Stimulated activated CD4-positive, alpha-beta T cell treated with anti-CD3 and anti-CD28 coated beads, TNF-alpha, amount 100 ng/mL, for 1 hour (primary cell): Measurements from ENCODE around the gene NHS.

Source experiments
- DNase-seq, 3 donors: peaks; one replicate each; pipeline ENCODE4 v3.0.0-alpha.2; 2020; ENCODE audit warnings: low read depth in 3 of 3, low spot score in 1 of 3

The NHS gene

GRCh38 chrX:17616936-17617335 is 241.9 kb downstream of the NHS start:
- DNase-seq = no peak

- DNase-seq = no peak
Measured at GRCh38 chrX:17617806-17618205, 242.8 kb downstream of the NHS start.

GRCh38 chrX:17621566-17622270 is 246.7 kb downstream of the NHS start:
- DNase-seq = no peak

GRCh38 chrX:17622331-17622730 is 247.3 kb downstream of the NHS start:
- no peak for DNase-seq

GRCh38 chrX:17623750-17624149 is 248.8 kb downstream of the NHS start:
- DNase-seq = no peak

- DNase-seq = no peak
Measured at GRCh38 chrX:17627026-17627425, 252.0 kb downstream of the NHS start.

GRCh38 chrX:17628976-17629375 is 254.0 kb downstream of the NHS start:
- DNase-seq = no peak

GRCh38 chrX:17629519-17629918 is 254.5 kb downstream of the NHS start:
- DNase-seq = no peak

GRCh38 chrX:17631647-17632046 is 256.6 kb downstream of the NHS start:
- no peak for DNase-seq

GRCh38 chrX:17632942-17633341 is 257.9 kb downstream of the NHS start:
- DNase-seq = no peak

GRCh38 chrX:17633546-17633945 is 258.5 kb downstream of the NHS start:
- DNase-seq = no peak

GRCh38 chrX:17634542-17635207 is 259.7 kb downstream of the NHS start:
- DNase-seq = no peak

GRCh38 chrX:17635231-17635630 is 260.2 kb downstream of the NHS start:
- no peak for DNase-seq

- no peak for DNase-seq
Measured at GRCh38 chrX:17637235-17637634, 262.2 kb downstream of the NHS start.

GRCh38 chrX:17638731-17639130 is 263.7 kb downstream of the NHS start:
- DNase-seq = no peak

- no peak for DNase-seq
Measured at GRCh38 chrX:17642891-17643290, 267.9 kb downstream of the NHS start.

- DNase-seq = no peak
Measured at GRCh38 chrX:17643528-17643927, 268.5 kb downstream of the NHS start.

GRCh38 chrX:17644001-17644400 is 269.0 kb downstream of the NHS start:
- DNase-seq = no peak

- DNase-seq = no peak
Measured at GRCh38 chrX:17654116-17654515, 279.1 kb downstream of the NHS start.

GRCh38 chrX:17655211-17656034 is 280.4 kb downstream of the NHS start:
- DNase-seq = no peak

GRCh38 chrX:17656035-17656418 is 281.0 kb downstream of the NHS start:
- DNase-seq = no peak

- no peak for DNase-seq
Measured at GRCh38 chrX:17656556-17656955, 281.6 kb downstream of the NHS start.
